GM19463 (cell line): ENCODE measurements around the gene BAHD1.

Source experiments
- ATAC-seq: cut with Tn5 transposase; IDR thresholded peaks from one replicate; pipeline ENCODE4 v1.9.1; 2021; ENCODE audit warnings: mild to moderate bottlenecking, moderate library complexity; ENCODE audit not compliant: unreplicated experiment

The BAHD1 gene

GRCh38 chr15:40464595-40465185, 23.9 kb downstream of the BAHD1 start:
- no peak for ATAC-seq

- no peak for ATAC-seq
These were observed 25.2 kb downstream of the BAHD1 start for GRCh38 chr15:40465939-40466338.

- ATAC-seq: no peak
These were observed 25.9 kb downstream of the BAHD1 start for GRCh38 chr15:40466426-40467260.

GRCh38 chr15:40467261-40467615, 26.5 kb downstream of the BAHD1 start:
- ATAC-seq: no peak

GRCh38 chr15:40468898-40469331, 28.2 kb downstream of the BAHD1 start:
- ATAC-seq: no peak

- no peak for ATAC-seq
These were observed 29.1 kb downstream of the BAHD1 start for GRCh38 chr15:40469776-40470390.

- ATAC-seq: peak; percentile 82
These were observed 29.8 kb downstream of the BAHD1 start, which contains the start of gene CHST14 for GRCh38 chr15:40470423-40471104. Gene CHST14, plus strand, starts transcription at chr15:40470984. Its CDS starts 230 bp downstream, at chr15:40471214.

GRCh38 chr15:40471105-40471807, 30.5 kb downstream of the BAHD1 start:
- peak; percentile 37 for ATAC-seq

GRCh38 chr15:40471808-40472150, 31.0 kb downstream of the BAHD1 start:
- ATAC-seq: peak; percentile 15

- ATAC-seq: no peak
These were observed 31.5 kb downstream of the BAHD1 start for GRCh38 chr15:40472171-40472727.

GRCh38 chr15:40474581-40474980, 33.8 kb downstream of the BAHD1 start:
- no peak for ATAC-seq

GRCh38 chr15:40477642-40478327, 37.0 kb downstream of the BAHD1 start:
- no peak for ATAC-seq

- ATAC-seq: no peak
These were observed 38.3 kb downstream of the BAHD1 start for GRCh38 chr15:40479024-40479423.

GRCh38 chr15:40481341-40482074, 40.8 kb downstream of the BAHD1 start:
- ATAC-seq: no peak

GRCh38 chr15:40483919-40484318, 43.2 kb downstream of the BAHD1 start:
- ATAC-seq: no peak

- ATAC-seq: no peak
These were observed 45.5 kb downstream of the BAHD1 start for GRCh38 chr15:40486066-40486770.

- ATAC-seq: no peak
These were observed 47.3 kb downstream of the BAHD1 start for GRCh38 chr15:40487816-40488682.
